Activated T-cell treated with anti-CD3 and anti-CD28 coated beads, Interleukin-2, amount 50 U/mL, for 1 hour (primary cell): ENCODE measurements around the gene BOC.

Source experiments
- DNase-seq: peaks from one replicate; pipeline ENCODE4 v3.0.0-alpha.2; 2020

BOC gene

GRCh38 chr3:113272385-113272779 is 61.0 kb downstream of the BOC start:
- DNase-seq, result no peak

GRCh38 chr3:113273011-113273410 is 61.7 kb downstream of the BOC start:
- no peak for DNase-seq

DNA sequence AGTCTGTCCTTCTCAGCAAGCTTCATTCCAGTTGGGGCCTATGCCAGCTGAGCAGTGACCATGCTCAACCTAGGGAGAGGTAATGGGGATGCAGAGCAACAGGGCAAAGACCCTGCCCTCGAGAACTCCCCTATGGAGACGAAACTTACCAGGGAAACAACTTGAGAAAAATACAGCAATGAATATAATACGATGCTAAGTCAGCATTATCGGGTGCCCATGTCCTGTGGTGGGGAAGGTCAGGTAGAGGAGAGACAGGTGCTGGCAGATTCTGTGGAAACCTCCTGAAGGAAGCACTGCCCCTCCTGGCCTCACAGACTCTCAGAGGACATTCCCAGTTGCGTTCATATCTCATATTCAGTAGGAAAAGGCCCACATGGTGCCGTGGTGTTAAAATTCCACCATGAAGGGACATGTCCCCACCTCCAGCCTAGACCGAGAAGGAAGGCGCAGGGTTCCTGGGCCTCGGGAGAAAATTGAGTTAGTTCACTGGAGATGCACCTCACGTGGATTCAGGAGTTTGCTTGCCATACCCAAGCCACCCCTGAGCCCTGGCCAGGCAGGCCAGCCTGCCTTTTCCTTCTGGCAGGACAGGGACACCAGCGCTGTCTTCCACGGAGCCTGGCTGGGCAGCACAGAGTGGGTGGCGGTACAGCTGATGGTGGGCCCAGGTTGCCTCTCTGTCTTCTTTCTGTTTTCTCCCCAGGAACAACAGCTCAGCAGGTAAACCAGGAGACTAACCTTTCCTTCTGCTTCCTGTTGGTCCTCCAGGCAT is 62.4 kb downstream of the BOC start:
- no peak for DNase-seq

GRCh38 chr3:113274425-113275257 is 63.3 kb downstream of the BOC start:
- no peak for DNase-seq

DNA sequence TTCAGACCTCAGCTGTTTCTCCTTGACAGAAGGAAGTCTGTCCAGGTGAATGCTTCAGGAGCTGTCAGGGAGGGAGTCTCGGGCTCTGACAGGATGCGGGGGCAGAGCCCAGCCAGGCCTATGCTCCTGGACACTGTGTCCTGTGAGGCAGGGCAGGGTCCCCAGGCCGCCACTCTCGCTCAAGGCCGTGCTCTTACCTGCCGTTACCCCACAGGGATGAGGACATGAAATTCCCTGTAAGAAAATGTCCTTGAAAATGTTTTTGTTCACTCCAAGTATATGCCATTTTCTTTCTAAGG is 63.9 kb downstream of the BOC start:
- no peak for DNase-seq

GRCh38 chr3:113275583-113275928 is 64.2 kb downstream of the BOC start:
- no peak for DNase-seq

DNA sequence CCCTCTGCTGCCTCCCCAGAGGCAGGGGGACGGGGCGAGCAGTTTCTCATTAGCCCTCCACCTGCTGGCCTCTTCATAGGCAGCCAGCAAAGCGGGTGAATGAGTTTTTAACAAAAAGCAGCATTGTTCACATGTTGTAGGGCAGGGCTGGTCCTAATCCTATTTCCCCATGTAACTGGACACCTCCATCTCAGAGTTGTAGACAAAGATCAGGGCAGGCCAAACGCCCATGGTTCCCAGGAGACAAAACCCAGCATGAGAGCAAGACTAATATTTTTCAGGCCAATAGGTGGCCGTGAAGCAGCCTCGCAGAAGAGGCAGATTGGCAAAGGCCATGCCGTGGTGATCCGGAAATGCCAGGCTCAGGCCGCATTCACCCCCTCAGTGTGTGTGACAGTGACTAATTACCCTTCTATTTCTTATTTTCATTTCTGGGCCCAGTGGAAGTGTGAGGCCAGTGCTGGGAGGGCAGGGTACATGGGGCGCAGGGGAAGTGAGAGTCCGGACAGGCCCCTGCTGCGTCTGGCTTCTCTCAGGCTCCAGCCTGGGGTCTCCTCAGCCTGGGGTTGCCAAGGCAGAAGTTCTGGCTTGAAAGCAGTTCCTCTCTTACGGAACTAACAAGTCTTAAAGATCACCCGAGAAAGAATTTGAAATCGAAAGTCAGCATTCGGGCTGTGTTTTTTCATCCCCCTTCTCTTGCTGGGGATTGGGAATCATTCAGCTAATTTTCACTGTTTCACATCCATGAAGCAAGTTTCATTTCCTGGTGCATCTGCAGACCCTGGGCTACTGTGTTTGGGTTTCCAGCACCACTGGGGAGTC is 64.8 kb downstream of the BOC start:
- no peak for DNase-seq

DNA sequence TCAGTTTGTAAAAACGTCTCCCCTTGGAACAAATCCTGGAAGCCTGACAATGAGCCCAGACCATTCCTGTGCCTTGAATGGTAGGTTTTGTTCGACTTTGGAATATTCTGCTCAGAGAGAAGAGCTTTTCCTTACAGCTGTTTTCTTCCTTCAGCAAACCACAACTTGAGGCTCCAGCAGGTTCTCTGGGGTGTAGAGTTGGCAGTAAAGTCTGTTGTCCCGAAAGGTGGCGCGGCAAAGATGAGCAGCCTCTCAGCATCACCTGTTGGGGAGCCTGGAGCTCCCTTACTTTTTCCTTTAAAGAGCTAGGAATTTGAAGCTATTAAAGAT is 65.4 kb downstream of the BOC start:
- DNase-seq, result no peak

GRCh38 chr3:113277414-113277813 is 66.1 kb downstream of the BOC start:
- no peak for DNase-seq

GRCh38 chr3:113277941-113278598 is 66.7 kb downstream of the BOC start:
- DNase-seq, result no peak

- DNase-seq, result no peak
These were observed 67.2 kb downstream of the BOC start for GRCh38 chr3:113278599-113278955.

- no peak for DNase-seq
These were observed 68.3 kb downstream of the BOC start for GRCh38 chr3:113279686-113280085.

- no peak for DNase-seq
These were observed 71.9 kb downstream of the BOC start for GRCh38 chr3:113283306-113283705.

DNA sequence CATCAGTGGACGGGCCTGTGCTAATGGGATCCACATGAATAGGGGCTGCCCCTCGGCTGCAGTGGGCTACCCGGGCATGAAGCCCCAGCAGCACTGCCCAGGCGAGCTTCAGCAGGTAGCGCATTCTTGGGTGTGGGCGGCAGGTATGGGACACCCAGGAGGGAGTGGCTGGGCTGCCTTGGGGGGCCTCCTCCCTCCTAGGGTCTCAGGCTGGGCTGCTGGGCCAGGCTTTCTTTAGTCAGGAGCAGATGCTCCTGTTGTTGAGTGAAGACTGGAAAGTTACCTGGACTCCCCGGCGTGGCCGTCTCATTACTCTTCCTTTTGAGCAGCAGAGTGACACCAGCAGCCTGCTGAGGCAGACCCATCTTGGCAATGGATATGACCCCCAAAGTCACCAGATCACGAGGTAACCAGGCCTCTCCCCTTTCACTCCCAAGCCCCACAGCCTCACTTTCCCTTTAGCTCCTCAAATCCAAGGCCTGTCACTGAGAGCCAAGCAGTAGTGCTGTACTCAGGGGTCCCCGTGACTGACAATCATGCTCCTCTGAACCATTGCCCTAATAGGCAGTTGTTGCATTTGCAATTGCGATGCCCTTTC is 73.2 kb downstream of the BOC start:
- DNase-seq, result no peak

DNA sequence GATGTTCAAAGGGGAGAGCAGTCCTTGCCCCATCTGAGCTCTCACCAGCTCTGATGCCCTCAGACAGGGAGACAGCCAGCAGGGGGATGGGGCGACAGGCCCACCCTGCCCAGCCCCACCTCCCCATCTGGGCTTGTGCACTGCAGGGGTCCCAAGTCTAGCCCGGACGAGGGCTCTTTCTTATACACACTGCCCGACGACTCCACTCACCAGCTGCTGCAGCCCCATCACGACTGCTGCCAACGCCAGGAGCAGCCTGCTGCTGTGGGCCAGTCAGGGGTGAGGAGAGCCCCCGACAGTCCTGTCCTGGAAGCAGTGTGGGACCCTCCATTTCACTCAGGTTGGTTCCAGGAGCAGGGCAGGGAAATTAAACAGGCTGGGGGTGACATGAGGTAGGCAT is 73.9 kb downstream of the BOC start:
- DNase-seq, result no peak

- no peak for DNase-seq
These were observed 74.4 kb downstream of the BOC start for GRCh38 chr3:113285741-113286140.

DNA sequence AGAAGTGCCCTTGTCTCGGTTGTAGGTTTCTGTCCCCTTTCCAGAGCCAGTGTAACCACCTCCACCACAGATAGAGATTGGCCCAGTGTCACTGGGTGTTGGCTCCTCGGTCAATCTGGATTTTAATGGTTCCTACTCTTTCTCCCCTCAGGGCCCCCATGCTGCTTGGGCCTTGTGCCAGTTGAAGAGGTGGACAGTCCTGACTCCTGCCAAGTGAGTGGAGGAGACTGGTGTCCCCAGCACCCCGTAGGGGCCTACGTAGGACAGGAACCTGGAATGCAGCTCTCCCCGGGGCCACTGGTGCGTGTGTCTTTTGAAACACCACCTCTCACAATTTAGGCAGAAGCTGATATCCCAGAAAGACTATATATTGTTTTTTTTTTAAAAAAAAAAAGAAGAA is 75.2 kb downstream of the BOC start:
- no peak for DNase-seq

- no peak for DNase-seq
These were observed 75.9 kb downstream of the BOC start for GRCh38 chr3:113287111-113287802.

DNA sequence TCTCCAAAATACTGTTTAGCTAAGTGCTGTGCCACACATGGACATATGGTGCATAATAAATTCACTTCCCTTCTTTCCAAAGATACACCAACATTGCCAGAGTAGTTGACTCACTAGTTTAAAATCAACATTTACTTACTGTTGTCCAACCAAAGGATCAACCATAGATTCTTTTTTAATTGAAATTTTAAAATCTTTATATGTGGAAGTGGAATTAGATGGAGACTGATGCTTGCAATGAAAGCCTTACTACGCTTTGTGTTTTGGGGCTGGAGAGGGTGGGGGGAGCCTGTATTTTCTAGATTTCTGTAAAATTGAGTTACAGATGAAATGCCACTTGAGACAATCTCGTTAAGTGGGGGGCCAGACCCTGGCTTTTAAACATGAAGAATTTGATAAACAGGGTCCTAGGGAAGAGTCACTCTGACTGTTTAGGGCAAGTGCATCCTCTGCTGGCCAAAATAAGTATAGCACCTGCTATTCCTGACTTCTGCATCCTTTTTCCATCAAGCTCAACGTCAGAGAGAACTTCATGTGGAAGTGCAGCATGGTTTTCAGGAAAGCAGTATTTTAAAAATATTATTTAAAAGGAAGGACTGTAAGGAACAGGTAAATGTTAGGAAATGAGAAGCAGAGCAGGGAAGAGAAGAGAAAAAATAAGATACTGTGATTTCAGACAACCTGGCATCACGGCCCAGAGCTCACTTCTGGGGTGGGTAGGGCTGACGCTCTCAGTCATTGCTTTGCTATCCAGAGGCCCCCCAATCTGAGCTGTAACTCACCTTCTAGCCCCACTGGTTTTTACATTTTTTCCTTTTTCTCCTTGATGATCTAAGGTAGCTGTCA is 76.7 kb downstream of the BOC start:
- DNase-seq, result no peak

DNA sequence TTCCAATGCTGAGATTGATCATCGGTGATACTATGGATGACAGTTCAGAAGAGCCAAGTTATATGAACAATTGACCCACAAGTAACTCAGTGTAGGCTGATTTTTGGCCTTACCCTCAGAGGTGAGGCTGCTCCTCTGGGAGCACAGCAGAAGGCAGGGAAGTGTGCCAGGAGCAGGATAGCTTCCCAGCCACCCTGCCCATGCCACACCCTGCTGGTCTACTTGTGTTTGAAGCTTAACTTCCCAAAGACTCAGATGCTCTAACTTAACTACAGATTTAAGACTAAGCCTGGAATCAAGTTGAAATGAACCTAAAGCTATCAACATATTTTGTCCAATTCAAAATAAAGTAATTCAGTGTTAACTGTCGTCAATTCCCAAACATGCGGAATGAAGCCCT is 77.5 kb downstream of the BOC start:
- DNase-seq, result no peak

DNA sequence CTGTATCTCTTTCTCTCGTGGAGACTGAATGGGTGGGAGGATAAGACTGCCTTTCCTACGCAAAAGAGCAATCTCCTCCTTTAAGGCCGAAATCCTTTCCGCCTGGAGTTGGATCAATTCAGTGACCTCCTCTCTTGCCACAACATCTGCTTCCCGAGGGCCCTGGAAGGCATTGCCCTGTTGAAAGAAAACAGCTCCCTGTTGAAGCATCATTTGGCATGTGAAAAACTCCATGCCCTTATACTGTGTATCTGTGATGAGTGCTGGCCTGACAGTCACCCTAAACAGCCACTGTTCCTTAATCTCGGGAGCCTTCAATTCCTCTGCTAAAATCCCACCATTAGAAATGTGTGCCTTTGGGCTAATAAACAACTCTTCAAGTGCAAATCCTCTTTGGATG is 80.2 kb downstream of the BOC start:
- no peak for DNase-seq

DNA sequence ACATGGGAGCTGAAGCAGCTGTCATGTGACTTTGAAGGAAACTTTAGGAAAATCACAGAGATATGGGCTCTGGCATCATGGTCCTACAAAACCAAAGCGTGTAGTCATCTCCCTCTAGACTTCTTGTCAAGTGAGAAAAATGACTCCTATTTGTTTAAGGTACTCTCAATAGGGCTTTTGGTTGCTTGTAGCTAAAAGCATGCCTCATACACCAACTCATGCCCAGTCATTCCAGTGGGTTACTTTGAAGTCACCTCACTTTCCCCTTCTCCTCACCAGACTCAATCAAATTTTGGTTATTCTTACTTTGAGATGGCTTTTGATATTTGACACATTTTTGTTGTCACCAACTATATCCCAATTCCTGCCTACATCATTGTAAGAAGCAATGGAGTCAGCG is 81.6 kb downstream of the BOC start:
- DNase-seq, result no peak
